SK-N-DZ (cell line): Measurements from ENCODE around the gene MARCHF9. TPM values are rescaled to one million over a fixed set of nuclear protein-coding genes. Genes with fewer than 3 reads are reported as not detected.
"Not testable (repeated sequence)": the region's sequence is repeated elsewhere in the genome, so short reads cannot be mapped to it uniquely, and the experiment has no call there.

Source experiments
- DNase-seq: peaks from one replicate; pipeline ENCODE4 v3.0.0-alpha.2; 2015; ENCODE audit warnings: low spot score
- polyA plus RNA-seq, 2 experiments: library from polyadenylated mRNA; depleted of rRNA; stranded (reverse); fragments of >200 nt; gene quantifications; 2 replicates each; pipeline ENCODE4 v1.2.3, GENCODE V29; 2014

Gene MARCHF9, protein sequence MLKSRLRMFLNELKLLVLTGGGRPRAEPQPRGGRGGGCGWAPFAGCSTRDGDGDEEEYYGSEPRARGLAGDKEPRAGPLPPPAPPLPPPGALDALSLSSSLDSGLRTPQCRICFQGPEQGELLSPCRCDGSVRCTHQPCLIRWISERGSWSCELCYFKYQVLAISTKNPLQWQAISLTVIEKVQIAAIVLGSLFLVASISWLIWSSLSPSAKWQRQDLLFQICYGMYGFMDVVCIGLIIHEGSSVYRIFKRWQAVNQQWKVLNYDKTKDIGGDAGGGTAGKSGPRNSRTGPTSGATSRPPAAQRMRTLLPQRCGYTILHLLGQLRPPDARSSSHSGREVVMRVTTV
- polyA plus RNA-seq (2014; cell fraction: cytosol; rRNA removed): 20.5 and 26.1 TPM in 2 replicates
- polyA plus RNA-seq (2014; cell fraction: nucleus; rRNA removed): 28.3 and 38.3 TPM in 2 replicates

GRCh38 chr12:57754411-57755193 is at the start of gene MARCHF9:
TSS of gene MARCHF9 (plus strand) at chr12:57755103. CDS start at chr12:57755529, 426 bp downstream.
- DNase-seq: peak; percentile 81

- no peak for DNase-seq
These were observed 47.7 kb upstream of the MARCHF9 start for GRCh38 chr12:57707250-57707649.

DNA sequence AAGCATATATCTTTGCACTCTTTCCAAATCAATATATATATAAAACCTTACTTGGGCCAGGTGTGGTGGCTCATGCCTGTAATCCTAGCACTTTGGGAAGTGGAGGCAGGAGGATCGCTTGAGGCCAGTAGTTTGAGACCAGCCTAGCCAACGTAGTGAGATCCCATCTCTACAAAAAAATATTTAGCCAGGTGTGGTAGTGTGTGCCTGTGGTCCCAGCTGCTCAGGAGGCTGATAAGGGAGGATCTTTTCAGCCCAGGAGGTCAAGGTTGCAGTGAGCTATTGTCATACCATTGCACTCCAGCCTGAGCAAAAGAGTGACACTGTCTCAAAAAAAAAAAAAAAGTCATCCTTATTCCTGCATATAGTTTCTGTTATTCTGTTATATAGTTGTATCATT is 46.6 kb upstream of the MARCHF9 start:
- DNase-seq: no peak

GRCh38 chr12:57712701-57713100 is 42.2 kb upstream of the MARCHF9 start:
- no peak for DNase-seq

DNA sequence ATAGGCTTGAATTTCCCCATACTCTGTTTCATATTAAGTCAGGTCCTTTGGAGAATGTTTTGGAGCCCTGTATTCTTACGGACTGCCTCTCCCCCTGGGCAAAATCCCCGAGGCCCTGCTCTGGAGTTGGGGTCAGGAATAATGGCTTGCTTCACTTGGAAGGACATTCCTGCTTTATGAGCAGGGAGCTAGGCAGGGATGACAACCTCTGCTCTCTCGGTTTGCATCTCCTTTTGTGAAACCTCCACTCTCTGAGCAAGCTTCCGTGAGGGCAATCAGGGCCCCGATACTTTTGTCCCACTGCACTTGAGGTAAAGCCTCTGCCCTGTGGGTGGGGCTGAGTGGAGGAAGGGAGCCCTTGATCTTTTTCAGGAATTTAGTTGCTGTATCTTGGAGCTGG is 41.7 kb upstream of the MARCHF9 start:
- no peak for DNase-seq

DNA sequence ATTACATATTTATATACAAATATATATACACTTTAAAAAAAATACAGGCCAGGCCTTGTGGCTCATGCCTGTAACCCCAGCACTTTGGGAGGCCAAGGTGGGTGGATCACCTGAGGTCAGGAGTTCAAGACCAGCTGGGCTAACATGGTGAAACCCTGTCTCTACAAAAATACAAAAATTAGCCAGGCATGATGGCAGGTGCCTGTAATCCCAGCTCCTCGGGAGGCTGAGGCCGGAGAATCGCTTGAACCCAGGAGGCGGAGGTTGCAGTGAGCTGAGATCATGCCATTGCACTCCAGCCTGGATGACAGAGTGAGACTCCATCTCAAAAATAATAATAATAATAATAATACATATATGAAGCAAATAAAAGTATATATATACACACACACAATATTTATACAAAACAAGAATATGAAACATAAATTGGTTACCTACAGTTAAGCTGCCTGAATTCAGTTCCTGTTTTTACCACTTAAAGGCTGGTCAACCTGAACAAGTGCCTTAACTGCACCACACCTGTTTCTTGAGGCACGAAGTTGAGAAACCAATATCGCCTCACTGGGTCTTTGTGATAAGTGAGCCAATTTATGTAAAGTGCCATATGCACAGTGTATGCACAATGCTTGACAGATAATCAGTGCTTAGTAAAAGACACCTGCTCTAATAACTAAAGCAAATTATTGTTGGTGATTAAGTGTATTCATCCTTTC is 39.7 kb upstream of the MARCHF9 start:
- not testable (repeated sequence) for DNase-seq

- DNase-seq: no peak
These were observed 39.1 kb upstream of the MARCHF9 start for GRCh38 chr12:57715786-57716185.

- no peak for DNase-seq
These were observed 38.6 kb upstream of the MARCHF9 start for GRCh38 chr12:57716305-57716704.

- DNase-seq: no peak
These were observed 37.8 kb upstream of the MARCHF9 start for GRCh38 chr12:57717131-57717530.

DNA sequence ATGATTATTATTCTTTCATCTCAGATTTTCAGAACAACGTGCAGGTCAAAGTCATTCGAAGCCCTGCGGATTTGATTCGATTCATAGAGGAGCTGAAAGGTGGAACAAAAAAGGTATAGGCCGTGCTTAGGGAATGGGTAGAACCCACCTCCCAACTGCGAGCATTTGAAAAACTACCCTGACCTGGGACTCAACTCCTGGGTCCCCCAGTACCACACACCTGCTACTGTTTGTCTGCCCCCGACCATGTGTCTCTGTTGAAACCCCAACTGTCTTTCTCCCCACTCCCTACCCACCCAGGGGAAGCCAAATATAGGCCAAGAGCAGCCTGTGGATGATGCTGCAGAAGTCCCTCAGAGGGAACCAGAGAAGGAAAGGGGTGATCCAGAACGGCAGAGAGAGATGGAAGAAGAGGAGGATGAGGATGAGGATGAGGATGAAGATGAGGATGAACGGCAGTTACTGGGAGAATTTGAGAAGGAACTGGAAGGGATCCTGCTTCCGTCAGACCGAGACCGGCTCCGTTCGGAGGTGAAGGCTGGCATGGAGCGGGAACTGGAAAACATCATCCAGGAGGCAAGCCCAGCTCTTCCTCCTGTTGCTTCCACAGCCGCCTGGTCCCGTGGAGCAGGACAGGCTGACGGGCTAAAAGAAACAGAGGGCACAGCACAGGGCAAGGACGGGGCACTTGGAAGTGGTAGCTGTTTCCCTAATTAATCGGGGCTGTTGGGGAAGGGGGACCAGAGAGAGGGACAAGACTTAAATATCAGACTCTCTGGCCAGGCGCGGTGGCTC is 36.9 kb upstream of the MARCHF9 start:
- DNase-seq: no peak

DNA sequence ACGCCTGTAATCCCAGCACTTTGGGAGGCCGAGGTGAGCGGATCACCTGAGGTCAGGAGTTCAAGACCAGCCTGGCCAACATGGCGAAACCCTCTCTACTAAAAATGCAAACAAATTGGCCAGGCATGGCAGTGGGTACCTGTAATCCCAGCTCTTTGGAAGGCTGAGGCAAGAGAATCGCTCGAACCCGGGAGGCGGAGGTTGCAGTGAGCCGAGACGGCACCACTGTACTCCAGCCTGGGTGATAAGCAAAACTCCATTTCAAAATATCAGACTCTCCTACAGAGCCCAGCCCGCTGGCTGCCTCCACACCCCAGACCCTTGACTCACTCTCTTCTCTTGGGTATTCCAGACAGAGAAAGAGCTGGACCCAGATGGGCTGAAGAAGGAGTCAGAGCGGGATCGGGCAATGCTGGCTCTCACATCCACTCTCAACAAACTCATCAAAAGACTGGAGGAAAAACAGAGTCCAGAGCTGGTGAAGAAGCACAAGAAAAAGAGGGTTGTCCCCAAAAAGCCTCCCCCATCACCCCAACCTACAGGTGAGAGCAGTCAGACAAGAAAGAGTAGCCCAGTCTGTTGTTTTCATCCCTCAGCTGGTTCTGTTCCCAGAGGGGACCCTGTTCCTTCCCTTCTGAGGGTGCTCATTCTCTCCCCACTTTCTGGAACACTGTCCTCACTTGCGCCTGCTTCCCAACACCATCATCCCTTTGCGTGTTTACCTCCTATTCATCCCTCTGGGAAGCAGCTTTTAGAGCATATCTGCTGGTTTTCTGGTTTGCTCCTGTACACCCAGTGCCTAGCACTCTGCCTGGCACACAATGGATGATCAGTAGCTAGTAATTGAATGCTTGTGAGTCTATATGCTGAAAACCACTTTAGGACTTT is 36.0 kb upstream of the MARCHF9 start:
- no peak for DNase-seq

GRCh38 chr12:57719777-57720605 is 34.9 kb upstream of the MARCHF9 start:
- DNase-seq: no peak

DNA sequence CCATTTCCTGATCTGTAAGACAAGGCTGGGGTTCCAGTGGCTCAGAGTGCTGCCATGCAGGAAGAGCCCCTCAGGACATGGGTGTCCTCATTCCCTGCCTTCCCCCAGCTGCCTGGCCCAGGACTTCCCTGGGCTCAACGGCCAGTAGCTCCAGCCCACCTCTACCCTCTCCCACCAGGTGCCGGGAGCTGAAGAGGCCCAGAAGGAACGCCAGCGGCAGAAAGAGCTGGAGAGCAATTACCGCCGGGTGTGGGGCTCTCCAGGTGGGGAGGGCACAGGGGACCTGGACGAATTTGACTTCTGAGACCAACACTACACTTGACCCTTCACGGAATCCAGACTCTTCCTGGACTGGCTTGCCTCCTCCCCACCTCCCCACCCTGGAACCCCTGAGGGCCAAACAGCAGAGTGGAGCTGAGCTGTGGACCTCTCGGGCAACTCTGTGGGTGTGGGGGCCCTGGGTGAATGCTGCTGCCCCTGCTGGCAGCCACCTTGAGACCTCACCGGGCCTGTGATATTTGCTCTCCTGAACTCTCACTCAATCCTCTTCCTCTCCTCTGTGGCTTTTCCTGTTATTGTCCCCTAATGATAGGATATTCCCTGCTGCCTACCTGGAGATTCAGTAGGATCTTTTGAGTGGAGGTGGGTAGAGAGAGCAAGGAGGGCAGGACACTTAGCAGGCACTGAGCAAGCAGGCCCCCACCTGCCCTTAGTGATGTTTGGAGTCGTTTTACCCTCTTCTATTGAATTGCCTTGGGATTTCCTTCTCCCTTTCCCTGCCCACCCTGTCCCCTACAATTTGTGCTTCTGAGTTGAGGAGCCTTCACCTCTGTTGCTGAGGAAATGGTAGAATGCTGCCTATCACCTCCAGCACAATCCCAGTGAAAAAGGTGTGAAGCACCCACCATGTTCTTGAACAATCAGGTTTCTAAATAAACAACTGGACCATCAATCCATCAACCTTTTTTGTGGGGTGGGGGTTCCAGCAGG is 34.0 kb upstream of the MARCHF9 start:
- no peak for DNase-seq

GRCh38 chr12:57721846-57722608 is 32.9 kb upstream of the MARCHF9 start:
- not testable (repeated sequence) for DNase-seq

DNA sequence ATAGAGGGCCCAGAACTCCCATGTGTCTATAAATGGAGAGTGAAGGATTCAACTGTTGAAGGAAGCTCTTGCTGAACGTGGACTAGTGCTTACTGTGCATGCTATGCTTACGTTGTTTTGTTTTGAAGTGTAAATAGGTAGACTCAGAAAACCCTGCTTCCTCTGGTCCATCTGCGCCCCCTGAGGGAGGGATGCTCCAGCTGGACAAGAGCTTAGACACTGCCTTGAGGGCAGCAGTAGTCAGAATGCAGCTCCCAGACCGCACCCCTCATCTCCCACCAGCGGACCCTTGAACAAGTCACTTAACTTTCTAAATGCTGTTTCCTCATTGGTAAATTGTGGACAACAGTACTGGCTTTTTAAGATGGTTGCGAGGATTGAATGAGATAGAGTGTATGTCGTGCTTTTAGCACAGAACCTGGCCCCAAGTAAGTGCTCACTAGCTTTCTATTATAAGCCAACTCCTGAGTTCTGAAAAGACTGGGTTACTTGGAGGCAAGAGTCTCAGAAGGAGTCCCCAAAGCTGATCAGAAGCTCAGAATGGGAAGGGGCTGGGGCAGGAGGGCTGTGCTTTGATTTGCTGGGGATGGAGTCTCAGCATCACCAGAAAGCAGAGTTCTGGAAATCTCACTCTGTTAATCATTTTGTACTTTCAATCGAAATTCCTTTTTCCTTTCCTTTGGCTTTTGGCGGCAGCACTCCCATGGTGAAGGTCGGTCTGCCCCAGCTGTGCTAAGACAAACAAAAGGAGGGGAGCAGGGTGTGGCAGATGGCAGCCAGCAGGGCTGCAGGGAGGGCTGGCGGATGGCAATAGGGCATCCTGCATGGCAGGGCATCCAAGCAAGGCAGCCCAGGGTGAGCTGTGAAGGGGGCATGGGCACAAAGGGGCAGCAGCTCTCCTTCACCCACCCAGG is 31.9 kb upstream of the MARCHF9 start:
- DNase-seq: no peak

DNA sequence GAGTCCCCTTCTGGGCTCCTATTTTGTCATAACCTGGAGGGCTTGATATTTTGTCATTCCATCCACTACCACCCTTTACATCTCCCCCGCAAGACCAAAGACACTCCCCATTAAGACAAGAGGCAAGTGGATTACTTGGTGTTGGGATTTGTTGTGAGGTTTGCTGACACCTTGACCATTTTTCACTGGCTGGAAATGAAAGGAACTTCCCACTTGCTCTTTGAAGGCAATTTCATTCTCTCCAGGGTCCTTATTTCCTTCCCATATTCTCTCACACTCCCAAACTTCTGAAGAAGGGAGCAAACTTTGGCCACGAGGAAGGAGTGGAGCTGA is 31.3 kb upstream of the MARCHF9 start:
- no peak for DNase-seq
